Right cardiac atrium (tissue), 5 donors: ENCODE data around the gene PHF12. TPM values are rescaled to one million over a fixed set of nuclear protein-coding genes. Genes with fewer than 3 reads are reported as not detected.

ENCODE experiments used
- ATAC-seq, 2 donors: fragments of 200-7000 bp; cut with Tn5 transposase; one replicate each; pipeline versions ENCODE4 v1.8.0 to v1.9.1; 2020; ENCODE audit warnings: moderate library complexity in 2 of 2, mild to moderate bottlenecking in 1 of 2
- DNase-seq, 3 donors: peaks; one replicate each; pipeline ENCODE4 v3.0.0-alpha.2; 2020
- H3K27ac ChIP-seq: one replicate; pipeline ENCODE4 v1.5.1; 2013; ENCODE audit warnings: mild to moderate bottlenecking, low read length, control low read depth, moderate library complexity
- H3K27me3 ChIP-seq: one replicate; pipeline ENCODE4 v1.6.1; 2013; ENCODE audit not compliant: control insufficient read depth, insufficient read depth
- H3K4me1 ChIP-seq: one replicate; pipeline ENCODE4 v1.6.1; 2013; ENCODE audit warnings: low read length; ENCODE audit not compliant: control insufficient read depth, insufficient read depth
- H3K4me3 ChIP-seq: one replicate; pipeline ENCODE4 v1.5.1; 2013; ENCODE audit warnings: low read length, control low read depth
- H3K9me3 ChIP-seq: one replicate; pipeline ENCODE4 v1.6.1; 2013; ENCODE audit warnings: low read length; ENCODE audit not compliant: control insufficient read depth
- WGBS: extraction: QIAGEN DNeasy Blood & Tissue Kit; methylation state at CpG from one replicate; pipeline ENCODE4 v1.1.7; 2013; 5-methylcytosine and 5-hydroxymethylcytosine counted together
- intact Hi-C, 4 donors: fragments of 100-400 bp; cut with DNase I; formaldehyde crosslinking; loops; one replicate each; pipeline versions ENCODE4 v1.11.0 to v1.14.0; 2022 to 2023
- polyA plus RNA-seq: library from polyadenylated mRNA; stranded (reverse); fragments of 200-250 nt; gene quantifications from one replicate; pipeline ENCODE4 v1.2.3, GENCODE V29; 2013
- total RNA-seq, 4 donors: library from RNA; stranded (reverse); fragmentation: NEBNext Ultra II Directional; extraction: Animal tissue kit (Norgen Biotek cat#: 25700); gene quantifications; one replicate each; pipeline ENCODE4 v1.2.1, GENCODE V29; 2021
- donor health status: healthy with polysubstance abuse.
- donor health status: DM: no; HTN: yes; CAD: no.
- donor health status: DM: no; HTN: no; CAD: no.
- donor health status: DM: no; HTN: yes; CAD: no; lungs with severe emphysema.
- donor health status: DM: yes; HTN: yes; CAD: no.

PHF12 gene
- total and polyA plus RNA-seq, 5 donors = 10.8 to 25.4 (median 23.2) TPM

GRCh38 chr17:28865946-28866752 is 85.2 kb downstream of the PHF12 start:
- Histone ChIP-seq H3K9me3 (no peaks in the 10 kb centered on the region), H3K4me3 (no peak overlapping the region), H3K27ac (no peak overlapping the region), H3K27me3 (no peaks in the 10 kb centered on the region), H3K4me1 (no peaks in the 10 kb centered on the region)
- DNase-seq (no peak), ATAC-seq (peak in 1 of 2 donors; percentile 62)
- intact Hi-C loops = no loop called here
- 85% methylated on average over 13 of the region's 13 CpGs for WGBS

GRCh38 chr17:28864991-28865849 is 86.1 kb downstream of the PHF12 start:
- Histone ChIP-seq H3K27ac (no peak overlapping the region), H3K9me3 (no peaks in the 10 kb centered on the region), H3K27me3 (no peaks in the 10 kb centered on the region), H3K4me1 (no peaks in the 10 kb centered on the region), H3K4me3 (no peak overlapping the region)
- 69% methylated on average over 11 of the region's 11 CpGs for WGBS
- DNase-seq = peak; percentile 67 to 81 (median 70)
- intact Hi-C loops = no loop called here
- ATAC-seq = peak; percentile 88 to 97

GRCh38 chr17:28863953-28864352 is 87.4 kb downstream of the PHF12 start:
- DNase-seq = no peak
- 92% methylated on average over 1 of the region's 1 CpG for WGBS
- intact Hi-C loops = no loop called here

GRCh38 chr17:28862561-28862960 is 88.8 kb downstream of the PHF12 start:
- WGBS = 96% methylated on average over 3 of the region's 3 CpGs
- Histone ChIP-seq H3K4me3 (no peak overlapping the region), H3K9me3 (no peaks in the 10 kb centered on the region), H3K4me1 (no peaks in the 10 kb centered on the region), H3K27ac (no peak overlapping the region), H3K27me3 (no peaks in the 10 kb centered on the region)
- ATAC-seq (no peak), DNase-seq (no peak)
- intact Hi-C loops = no loop called here

More at GRCh38 chr17:28863953-28864352, 87.4 kb downstream of the PHF12 start:
- no peaks in the 10 kb centered on the region for H3K27me3 ChIP-seq
- no peak overlapping the region for H3K4me3 ChIP-seq
- no peaks in the 10 kb centered on the region for H3K4me1 ChIP-seq
- H3K9me3 ChIP-seq = no peaks in the 10 kb centered on the region
- ATAC-seq = no peak
- H3K27ac ChIP-seq = no peak overlapping the region

GRCh38 chr17:28861393-28862203 is 89.7 kb downstream of the PHF12 start:
- H3K4me3 ChIP-seq = no peak overlapping the region
- ATAC-seq = no peak
- H3K9me3 ChIP-seq = no peaks in the 10 kb centered on the region
- 65% methylated on average over 8 of the region's 8 CpGs for WGBS
- intact Hi-C loops = no loop called here
- no peak for DNase-seq
- H3K27me3 ChIP-seq = no peaks in the 10 kb centered on the region
- H3K27ac ChIP-seq = no peak overlapping the region
- no peaks in the 10 kb centered on the region for H3K4me1 ChIP-seq

GRCh38 chr17:28860363-28860808 is 90.9 kb downstream of the PHF12 start:
- intact Hi-C loops = no loop called here
- ATAC-seq (no peak), DNase-seq (no peak)
- Histone ChIP-seq H3K4me1 (peaks cover 2% of the 10 kb centered on the region), H3K4me3 (no peak overlapping the region), H3K27ac (no peak overlapping the region), H3K9me3 (no peaks in the 10 kb centered on the region), H3K27me3 (no peaks in the 10 kb centered on the region)
- WGBS = 91% methylated on average over 4 of the region's 4 CpGs

GRCh38 chr17:28858801-28859355 is 92.4 kb downstream of the PHF12 start:
- Histone ChIP-seq H3K27me3 (no peaks in the 10 kb centered on the region), H3K4me1 (peaks cover 2% of the 10 kb centered on the region), H3K9me3 (no peaks in the 10 kb centered on the region), H3K27ac (no peak overlapping the region), H3K4me3 (no peak overlapping the region)
- no peak for ATAC-seq
- intact Hi-C loops = no loop called here
- 45% methylated on average over 2 of the region's 2 CpGs for WGBS
- no peak for DNase-seq

GRCh38 chr17:28857905-28858800 is 93.2 kb downstream of the PHF12 start:
- H3K4me3 ChIP-seq = no peak overlapping the region
- H3K27me3 ChIP-seq = no peaks in the 10 kb centered on the region
- H3K4me1 ChIP-seq = peaks cover 2% of the 10 kb centered on the region
- H3K9me3 ChIP-seq = no peaks in the 10 kb centered on the region
- WGBS = 91% methylated on average over 3 of the region's 3 CpGs
- H3K27ac ChIP-seq = no peak overlapping the region
- intact Hi-C loops = no loop called here
- no peak for ATAC-seq
- no peak for DNase-seq

- Histone ChIP-seq H3K27ac (no peak overlapping the region), H3K27me3 (no peaks in the 10 kb centered on the region), H3K9me3 (no peaks in the 10 kb centered on the region), H3K4me3 (no peak overlapping the region), H3K4me1 (peaks cover 2% of the 10 kb centered on the region)
- no peak for DNase-seq
- intact Hi-C loops = no loop called here
- no peak for ATAC-seq
- WGBS = 89% methylated on average over 5 of the region's 5 CpGs
Measured at GRCh38 chr17:28856028-28856574, 95.2 kb downstream of the PHF12 start.

GRCh38 chr17:28855336-28855679 is 96.0 kb downstream of the PHF12 start:
- Histone ChIP-seq H3K4me3 (peak overlapping the region; percentile 75), H3K9me3 (no peaks in the 10 kb centered on the region), H3K27me3 (no peaks in the 10 kb centered on the region), H3K4me1 (peaks cover 2% of the 10 kb centered on the region), H3K27ac (peak overlapping the region; percentile 28)
- ATAC-seq = no peak
- DNase-seq = no peak
- 14% methylated on average over 5 of the region's 5 CpGs for WGBS
- intact Hi-C loops = no loop called here
